Sciatic nerve (tissue), 2 donors: ENCODE results near the gene CXCL5. TPM values are rescaled to one million over a fixed set of nuclear protein-coding genes. Genes with fewer than 3 reads are reported as not detected.
"Not testable (repeated sequence)": the region's sequence is repeated elsewhere in the genome, so short reads cannot be mapped to it uniquely, and the experiment has no call there.

ENCODE experiments used
- ATAC-seq: fragments of 200-7000 bp; cut with Tn5 transposase; one replicate; pipeline ENCODE4 v1.9.1; 2020; ENCODE audit warnings: mild to moderate bottlenecking, moderate library complexity
- DNase-seq: peaks from one replicate; pipeline ENCODE4 v3.0.0-alpha.2; 2020; ENCODE audit warnings: low spot score
- intact Hi-C: fragments of 100-400 bp; cut with DNase I; formaldehyde crosslinking; loops from one replicate; pipeline ENCODE4 v1.14.2; 2022
- total RNA-seq: library from RNA; stranded (reverse); fragmentation: NEBNext Ultra II Directional; extraction: Animal tissue kit (Norgen Biotek cat#: 25700); gene quantifications from one replicate; pipeline ENCODE4 v1.2.1, GENCODE V29; 2021
- donor health status: DM: no; HTN: no; CAD: no.
- donor health status: DM: no; HTN: no; CAD: no.

The CXCL5 gene
- total RNA-seq, 1 donor from 2014 or later: 3.3 TPM

- no peak for DNase-seq
- no peak for ATAC-seq
- intact Hi-C loops: no loop called here
These were observed 19.6 kb upstream of the CXCL5 start for GRCh38 chr4:74018116-74018515.

DNA sequence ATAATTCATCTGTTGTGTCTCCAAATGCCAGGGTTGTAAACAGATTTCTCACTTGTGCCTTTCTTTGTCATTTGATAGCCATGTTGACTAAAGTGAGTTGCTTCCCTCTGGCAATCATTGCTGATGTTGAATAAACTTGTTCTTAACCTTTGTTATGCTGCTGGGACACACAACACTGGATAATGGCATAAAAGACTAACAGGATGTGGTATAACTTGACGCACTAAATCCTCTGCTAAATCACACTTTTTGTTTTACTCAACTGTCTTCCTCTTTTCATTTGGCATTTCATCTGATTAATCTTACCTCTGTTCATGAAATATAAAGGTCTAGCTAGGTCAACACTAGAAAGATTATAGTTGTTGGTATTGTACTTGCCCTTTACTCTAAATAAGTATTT, 17.6 kb upstream of the CXCL5 start:
- no peak for ATAC-seq
- intact Hi-C loops: no loop called here
- no peak for DNase-seq

- intact Hi-C loops: no loop called here
- no peak for ATAC-seq
- DNase-seq: no peak
These were observed 16.8 kb upstream of the CXCL5 start for GRCh38 chr4:74015126-74015780.

DNA sequence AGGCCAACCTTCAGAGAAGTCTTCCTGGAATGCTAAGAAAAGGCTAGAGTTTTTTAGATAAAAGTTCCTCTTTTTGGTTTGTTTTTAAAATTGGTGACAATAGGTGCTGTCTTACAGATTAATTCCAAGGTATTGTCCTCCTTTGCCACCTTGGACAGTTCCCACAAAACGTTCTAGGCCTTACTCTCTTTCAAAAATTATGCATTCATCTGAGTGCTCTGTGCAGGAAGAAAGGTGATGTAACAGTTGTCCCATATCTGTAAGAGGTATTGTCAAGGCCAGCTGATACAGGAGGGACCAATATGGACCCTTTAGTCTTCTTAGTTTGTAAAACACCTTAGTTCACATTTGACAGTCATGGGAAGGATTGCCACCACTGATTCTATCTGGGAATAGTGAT, 15.9 kb upstream of the CXCL5 start:
- no peak for ATAC-seq
- intact Hi-C loops: no loop called here
- no peak for DNase-seq

GRCh38 chr4:74013264-74013663, 14.8 kb upstream of the CXCL5 start:
- intact Hi-C loops: no loop called here
- DNase-seq (no peak), ATAC-seq (no peak)

GRCh38 chr4:74012130-74012529, 13.7 kb upstream of the CXCL5 start:
- DNase-seq (no peak), ATAC-seq (no peak)
- intact Hi-C loops: no loop called here

- no peak for ATAC-seq
- intact Hi-C loops: no loop called here
- DNase-seq: no peak
These were observed 10.8 kb upstream of the CXCL5 start for GRCh38 chr4:74009307-74009706.

DNA sequence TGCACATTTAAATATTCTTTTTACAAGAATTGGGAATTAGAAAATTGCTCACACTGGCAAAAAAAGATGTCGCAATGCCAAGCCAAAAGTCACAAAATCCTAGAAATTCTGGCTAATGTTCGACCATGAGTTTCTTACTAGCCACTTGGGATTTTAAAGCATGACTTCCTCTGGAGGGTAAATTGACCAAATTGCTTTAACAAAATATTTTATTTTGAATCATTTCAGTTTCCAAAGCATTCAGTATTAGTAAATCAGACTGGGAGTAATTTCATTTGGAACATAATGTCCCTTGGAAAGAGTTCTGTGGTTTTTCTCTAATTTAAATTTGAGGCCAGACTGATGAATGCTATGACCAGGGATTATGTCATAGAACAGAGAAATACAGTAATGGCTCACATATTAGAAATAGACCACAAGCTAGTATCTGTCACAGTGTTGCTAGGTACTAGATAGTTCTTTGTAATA, 7.6 kb upstream of the CXCL5 start:
- ATAC-seq (peak; percentile 72), DNase-seq (no peak)
- intact Hi-C loops: no loop called here

- no peak for DNase-seq
- intact Hi-C loops: no loop called here
- no peak for ATAC-seq
These were observed 7.1 kb upstream of the CXCL5 start for GRCh38 chr4:74005528-74005927.

GRCh38 chr4:74004668-74005067, 6.2 kb upstream of the CXCL5 start:
- ATAC-seq: no peak
- intact Hi-C loops: no loop called here
- DNase-seq: no peak

DNA sequence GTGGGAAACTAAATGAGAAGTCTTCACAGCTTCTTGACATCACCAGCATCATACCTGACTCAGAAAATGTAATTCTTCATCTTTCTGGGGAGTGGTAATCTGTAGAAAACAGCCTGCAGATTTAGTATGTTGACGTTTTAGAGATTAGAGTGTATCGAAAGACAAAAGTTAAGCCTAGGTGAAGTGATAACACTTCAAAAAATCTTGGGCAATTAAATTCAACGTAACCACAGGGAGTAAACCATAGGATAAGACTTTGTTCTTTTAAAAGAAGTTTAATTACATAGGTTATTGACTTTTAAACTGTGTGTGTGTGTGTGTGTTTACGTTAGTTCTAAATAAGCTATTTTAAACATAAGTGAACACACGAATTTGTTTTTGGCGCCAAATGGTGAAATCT, 1.8 kb upstream of the CXCL5 start:
- DNase-seq: no peak
- intact Hi-C loops: no loop called here
- no peak for ATAC-seq

DNA sequence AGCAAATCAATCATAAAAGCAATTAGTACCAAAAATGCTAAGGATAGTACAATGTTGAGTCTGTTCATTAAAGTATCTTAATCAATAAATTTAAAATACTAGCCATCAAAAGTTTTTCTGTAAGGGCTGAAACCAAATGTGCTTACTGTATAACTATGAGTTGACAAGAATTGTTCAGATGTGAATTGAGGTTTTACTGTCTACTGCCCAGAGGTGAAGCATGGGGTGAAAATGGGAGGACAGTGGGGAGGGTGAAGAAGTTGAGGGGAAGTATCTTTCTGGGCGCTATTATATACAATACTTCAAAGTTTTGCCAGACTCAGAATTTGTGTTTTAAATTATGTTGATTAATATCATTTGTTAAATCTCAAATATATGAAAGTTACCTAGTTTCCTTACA, 6.4 kb downstream of the CXCL5 start:
- intact Hi-C loops: no loop called here
- DNase-seq: no peak
- ATAC-seq: no peak

DNA sequence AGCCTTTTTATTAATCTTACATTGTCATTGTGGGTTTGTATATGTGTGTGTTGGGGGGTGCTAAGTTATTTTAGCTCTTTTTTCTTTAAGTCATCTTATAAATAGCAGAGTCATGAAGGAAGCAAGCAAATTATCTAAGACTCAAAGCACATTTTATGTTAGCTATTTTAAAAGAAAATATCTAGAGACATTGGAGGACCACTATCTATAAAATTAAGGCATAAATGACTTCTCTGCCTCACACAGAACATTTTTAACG, 6.8 kb downstream of the CXCL5 start:
- ATAC-seq (no peak), DNase-seq (no peak)
- intact Hi-C loops: no loop called here

DNA sequence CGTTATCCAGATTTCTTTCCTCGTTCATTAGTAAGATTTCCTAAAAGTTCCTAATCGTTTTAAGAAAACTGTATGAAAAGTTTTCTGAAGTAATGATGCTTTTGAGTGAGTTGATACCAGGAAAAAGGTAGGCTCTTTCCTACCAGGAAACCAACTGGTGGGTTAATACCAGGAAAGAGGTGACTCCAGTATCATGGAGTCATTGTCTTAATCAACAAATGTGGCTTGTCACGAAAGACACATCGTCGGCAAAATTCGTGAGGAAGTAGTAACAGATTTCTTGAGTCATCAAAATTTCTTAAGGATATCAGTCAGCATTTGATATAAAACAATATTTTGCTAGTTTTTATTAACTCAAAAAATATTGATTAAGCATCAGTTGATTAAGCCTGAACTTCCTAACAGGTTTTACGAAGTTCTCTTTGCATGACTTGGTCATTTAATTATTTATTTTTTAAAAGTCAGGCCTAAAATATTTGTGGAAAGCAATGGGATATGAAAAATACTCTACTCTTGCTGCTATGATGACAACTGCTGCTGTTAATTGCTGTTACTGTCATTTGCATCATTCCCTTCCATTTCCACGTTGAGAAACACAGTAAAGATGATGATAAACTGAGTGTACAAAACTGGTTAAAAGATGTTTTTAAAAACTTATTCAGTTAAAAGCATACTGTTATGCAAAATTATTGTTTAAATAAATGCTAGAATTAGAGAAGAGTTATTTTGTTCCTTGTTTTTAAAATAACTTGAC, 7.3 kb downstream of the CXCL5 start:
- no peak for ATAC-seq
- DNase-seq: no peak
- intact Hi-C loops: no loop called here

DNA sequence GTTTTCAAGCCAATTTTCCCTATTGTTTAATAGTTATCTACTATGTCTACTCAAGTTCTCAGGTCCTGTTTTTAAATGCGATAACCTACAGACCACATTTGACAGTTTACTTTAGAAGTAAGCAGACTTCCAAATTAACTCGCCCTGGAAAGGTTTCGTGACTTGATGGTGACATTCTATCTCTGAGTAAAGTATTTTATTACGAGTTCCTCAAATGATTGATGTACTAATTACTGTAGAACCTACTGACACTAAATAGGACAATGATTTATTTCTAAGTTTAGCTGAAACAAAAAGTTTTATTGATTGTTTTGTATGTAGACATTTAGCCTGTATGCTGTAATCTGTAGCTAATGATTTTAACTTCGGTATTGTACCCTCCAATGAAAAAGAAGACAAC, 8.5 kb downstream of the CXCL5 start:
- intact Hi-C loops: no loop called here
- DNase-seq (no peak), ATAC-seq (no peak)

- DNase-seq (no peak), ATAC-seq (no peak)
- intact Hi-C loops: no loop called here
These were observed 9.4 kb downstream of the CXCL5 start for GRCh38 chr4:73989031-73989430.

GRCh38 chr4:73988061-73988460, 10.4 kb downstream of the CXCL5 start, which contains the start of gene PPBP:
TSS of gene PPBP (minus strand) at chr4:73988190. CDS start at chr4:73988103, 87 bp downstream.
- no peak for ATAC-seq
- intact Hi-C loops: no loop called here

DNA sequence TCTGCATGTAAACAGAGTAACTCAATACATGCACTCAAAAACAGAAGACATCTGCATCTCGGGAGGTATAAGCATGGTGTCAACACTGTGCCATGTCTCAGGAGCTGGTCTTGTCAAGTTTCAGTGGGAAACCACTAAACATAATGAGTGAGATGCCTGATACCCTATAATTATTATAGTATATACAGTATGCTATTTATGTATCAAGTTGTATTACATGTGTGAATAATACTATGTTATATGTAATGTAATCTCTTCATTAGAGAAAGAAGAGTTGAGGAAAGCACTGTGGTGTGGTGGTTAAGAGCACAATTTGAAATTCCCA, 13.0 kb downstream of the CXCL5 start:
- ATAC-seq: no peak

More at GRCh38 chr4:73988061-73988460, 10.4 kb downstream of the CXCL5 start, which contains the start of gene PPBP:
- DNase-seq: no peak

GRCh38 chr4:73984736-73985527, 13.5 kb downstream of the CXCL5 start:
- ATAC-seq (no peak), DNase-seq (no peak)
- intact Hi-C loops: no loop called here

More for the DNA sequence above, 13.0 kb downstream of the CXCL5 start:
- DNase-seq: no peak
- intact Hi-C loops: no loop called here

- DNase-seq, intact Hi-C loops: not testable (repeated sequence)
- ATAC-seq: peak; percentile 13
These were observed 17.3 kb downstream of the CXCL5 start for GRCh38 chr4:73981175-73981574.
